GM12878 (cell line): ENCODE results near the gene POLD2. TPM values are rescaled to one million over a fixed set of nuclear protein-coding genes. Genes with fewer than 3 reads are reported as not detected.

Source experiments
- ATAC-seq: fragments of 200-7000 bp; cut with Tn5 transposase; 3 replicates; pipeline ENCODE4 v1.9.1; 2020; ENCODE audit warnings: mild to moderate bottlenecking, moderate library complexity
- BruUV-seq: library from RNA; stranded (reverse); fragments of 400-500 nt; replicated peaks from 2 replicates; lab custom pipeline; 2021; lab: Mats Ljungman, UMichigan
- CTCF ChIA-PET: fragments of 300-600 bp; sonication (Branson Sonifier 250); formaldehyde crosslinking; extraction: SDS; loops from one replicate; lab custom pipeline; 2021; ENCODE audit warnings: inconsistent platforms; lab: Yijun Ruan, JAX
- POLR2A ChIA-PET: fragments of 350-600 bp; formaldehyde crosslinking; extraction: SDS; loops from one replicate; lab custom pipeline; 2021; ENCODE audit warnings: inconsistent platforms; lab: Charles Lee
- RAD21 ChIA-PET: fragments of 300-600 bp; sonication (Branson Sonifier 250); formaldehyde crosslinking; loops from one replicate; lab custom pipeline; 2023; ENCODE audit warnings: antibody characterized with exemption; ENCODE audit not compliant: unreplicated experiment; lab: Charles Lee
- SMC1A ChIA-PET: fragments of 300-600 bp; sonication (Branson Sonifier 250); formaldehyde crosslinking; loops from one replicate; lab custom pipeline; 2023; ENCODE audit not compliant: unreplicated experiment, uncharacterized antibody; lab: Charles Lee
- DNase-seq: peaks from one replicate; pipeline ENCODE4 v3.0.0-alpha.2; 2011; ENCODE audit warnings: low read depth, low spot score
- FAIRE-seq: peaks from 3 replicates; lab custom pipeline; 2011; peaks lifted over from hg19 to GRCh38; lab: Jason Lieb, UNC
- H2AFZ ChIP-seq: 2 replicates; pipeline ENCODE4 v1.6.0; 2011; ENCODE audit warnings: low read depth, low read length, control low read depth; ENCODE audit not compliant: control insufficient read depth
- H3K27ac ChIP-seq: 2 replicates; pipeline ENCODE4 v1.5.1; 2011; ENCODE audit warnings: control low read depth; ENCODE audit not compliant: control insufficient read depth, insufficient read depth
- H3K27me3 ChIP-seq, 2 experiments: replicated peaks in 1 of 2; 2 replicates each; pipeline versions ENCODE4 v1.6.0 to v1.6.1; 2011; ENCODE audit warnings: low read length in 1 of 2; ENCODE audit not compliant: control insufficient read depth in 2 of 2, insufficient read depth in 2 of 2
- H3K36me3 ChIP-seq, 2 experiments: 2 replicates each; pipeline ENCODE4 v1.5.1; 2011; ENCODE audit warnings: low read length in 1 of 2; ENCODE audit not compliant: control insufficient read depth in 2 of 2, insufficient read depth in 2 of 2
- H3K4me1 ChIP-seq: 2 replicates; pipeline ENCODE4 v1.6.1; 2011; ENCODE audit warnings: mild to moderate bottlenecking, low read length, moderate library complexity, mixed read lengths; ENCODE audit not compliant: control insufficient read depth, insufficient read depth
- H3K4me2 ChIP-seq: 2 replicates; pipeline ENCODE4 v1.6.0; 2011; ENCODE audit warnings: control low read depth; ENCODE audit not compliant: control insufficient read depth, insufficient read depth
- H3K4me3 ChIP-seq: fragments of 200-600 bp; sonication (generic); 2 replicates; pipeline ENCODE4 v1.5.1; 2016
- H3K79me2 ChIP-seq: 2 replicates; pipeline ENCODE4 v1.6.0; 2011; ENCODE audit warnings: low read length; ENCODE audit not compliant: control insufficient read depth, insufficient read depth
- H3K9ac ChIP-seq: 2 replicates; pipeline ENCODE4 v1.8.0; 2011; ENCODE audit warnings: low read length, control low read depth, mixed read lengths; ENCODE audit not compliant: control insufficient read depth, insufficient read depth
- H3K9me3 ChIP-seq: replicated peaks from 3 replicates; pipeline ENCODE4 v1.5.1; 2011; ENCODE audit warnings: mild to moderate bottlenecking, low read length; ENCODE audit not compliant: control insufficient read depth, insufficient read depth
- H4K20me1 ChIP-seq: 2 replicates; pipeline ENCODE4 v1.6.0; 2011; ENCODE audit not compliant: control insufficient read depth, insufficient read depth
- CBFB ChIP-seq: IDR thresholded peaks from 2 replicates; pipeline ENCODE4 v1.6.1; 2016; ENCODE audit warnings: antibody characterized with exemption, low read depth
- CTCF ChIP-seq, 3 experiments: IDR thresholded peaks in 2 of 3; conservative IDR thresholded peaks in 1 of 3; 2 replicates each; pipeline ENCODE4 v1.5.1; 2011; ENCODE audit warnings: low read depth in 3 of 3, low read length in 3 of 3, mild to moderate bottlenecking in 3 of 3, control low read depth in 2 of 3, moderate library complexity in 2 of 3, inconsistent platforms in 1 of 3, mixed read lengths in 1 of 3; ENCODE audit not compliant: control insufficient read depth in 2 of 3, insufficient read depth in 1 of 3; ENCODE audit errors: extremely low read depth in 1 of 3
- EP300 ChIP-seq, 2 experiments: fragments of 150-350 bp in 1 of 2; IDR thresholded peaks; 2 replicates each; pipeline ENCODE4 v1.6.1; 2011 to 2012; ENCODE audit warnings: low read depth in 2 of 2, low read length in 2 of 2, borderline replicate concordance in 1 of 2, improper control_type of control experiment in 1 of 2, inconsistent platforms in 1 of 2; ENCODE audit not compliant: control insufficient read depth in 1 of 2
- FOS ChIP-seq: IDR thresholded peaks from 3 replicates; pipeline ENCODE4 v1.6.1; 2011; ENCODE audit warnings: borderline replicate concordance; ENCODE audit not compliant: insufficient read length; ENCODE audit errors: extremely low read depth
- JUNB ChIP-seq: IDR thresholded peaks from 2 replicates; pipeline ENCODE4 v1.6.1; 2016; ENCODE audit warnings: antibody characterized with exemption, mild to moderate bottlenecking
- MEF2A ChIP-seq: IDR thresholded peaks from 2 replicates; pipeline ENCODE4 v1.6.1; 2011; ENCODE audit warnings: low read depth, mild to moderate bottlenecking, low read length, moderate library complexity; ENCODE audit not compliant: insufficient read depth
- MLLT1 ChIP-seq: fragments of 450-650 bp; IDR thresholded peaks from 2 replicates; pipeline ENCODE4 v1.6.1; 2016; ENCODE audit warnings: mild to moderate bottlenecking
- NBN ChIP-seq: fragments of 450-650 bp; IDR thresholded peaks from 2 replicates; pipeline ENCODE4 v1.6.1; 2016
- POLR2AphosphoS2 ChIP-seq: IDR thresholded peaks from 2 replicates; pipeline ENCODE4 v1.6.1; 2011; ENCODE audit warnings: low read depth, mild to moderate bottlenecking, low read length, improper control_type of control experiment, moderate library complexity
- POLR2AphosphoS5 ChIP-seq: IDR thresholded peaks from 2 replicates; pipeline ENCODE4 v1.6.1; 2011; ENCODE audit warnings: mild to moderate bottlenecking, low read length, inconsistent platforms
- RAD51 ChIP-seq: fragments of 450-650 bp; IDR thresholded peaks from 2 replicates; pipeline ENCODE4 v1.6.1; 2016; ENCODE audit warnings: moderate library complexity, mild to moderate bottlenecking, inconsistent platforms
- SMC3 ChIP-seq: IDR thresholded peaks from 2 replicates; pipeline ENCODE4 v1.6.1; 2011; ENCODE audit warnings: low read length, improper control_type of control experiment, borderline replicate concordance
- SPI1 ChIP-seq: IDR thresholded peaks from 2 replicates; pipeline ENCODE4 v1.6.1; 2011; ENCODE audit warnings: low read depth, mild to moderate bottlenecking, low read length, moderate library complexity, borderline replicate concordance; ENCODE audit not compliant: insufficient read depth
- SREBF2 ChIP-seq: IDR thresholded peaks from 2 replicates; pipeline ENCODE4 v1.6.1; 2012; ENCODE audit warnings: mild to moderate bottlenecking, low read length
- ZBED1 ChIP-seq: IDR thresholded peaks from 2 replicates; pipeline ENCODE4 v1.6.1; 2016; ENCODE audit warnings: borderline replicate concordance
- ZBTB33 ChIP-seq: fragments of 450-650 bp; IDR thresholded peaks from 2 replicates; pipeline ENCODE4 v1.6.1; 2017; ENCODE audit warnings: mild to moderate bottlenecking
- WGBS: methylation state at CpG from one replicate; pipeline ENCODE4 v1.1.6; 2016; ENCODE audit warnings: low lambda C conversion rate; ENCODE audit not compliant: insufficient replicate concordance, insufficient coverage; ENCODE audit errors: missing lambda C conversion rate; 5-methylcytosine and 5-hydroxymethylcytosine counted together
- in situ Hi-C: fragments of 300-500 bp; cut with MboI; formaldehyde crosslinking; loops from 9 replicates; pipeline ENCODE4 v1.14.3; 2018; ENCODE audit warnings: mixed read lengths
- intact Hi-C: fragments of 100-400 bp; cut with micrococcal nuclease; formaldehyde crosslinking; loops from one replicate; pipeline ENCODE4 v1.14.2; 2022; ENCODE audit not compliant: unreplicated experiment
- polyA plus RNA-seq, 11 experiments: library from polyadenylated mRNA; depleted of rRNA in 4 of 11; unstranded in 6 of 11; stranded (reverse) in 5 of 11; fragments of >200 nt; fragmentation: Nextera tagmentation in 4 of 11; fragmentation: Illumina TruSeq in 1 of 11; extraction: Ambion mirVana in 4 of 11; extraction: Trizol in 1 of 11; gene quantifications; 1 replicate in 1 of 11; 2 replicates in 10 of 11; pipeline versions ENCODE4 v1.2.1 to v1.2.3, GENCODE V29; 2011 to 2016; ENCODE audit warnings: inconsistent platforms in 2 of 11, missing spikeins in 2 of 11, low read depth in 1 of 11
- total RNA-seq, 4 experiments: library from RNA; depleted of rRNA in 3 of 4; stranded (reverse); fragments of >200 nt in 3 of 4; fragmentation: Illumina TruSeq in 1 of 4; extraction: Trizol in 1 of 4; gene quantifications; 2 replicates each; pipeline versions ENCODE4 v1.2.1 to v1.2.3, GENCODE V29; 2013 to 2021

POLD2 gene
- total and polyA plus RNA-seq, 10 of the 15 experiments (the other 5 are each of a cell fraction or from before 2014, with no cell fraction given) = 19.1 to 287 (median 169) TPM

GRCh38 chr7:44100458-44101302, 22.7 kb downstream of the POLD2 start:
- H3K36me3 ChIP-seq = no peaks in the 10 kb centered on the region
- peaks cover 14% of the 10 kb centered on the region for H3K4me1 ChIP-seq
- intact Hi-C loops = no loop called here
- H4K20me1 ChIP-seq = no peaks in the 10 kb centered on the region
- TF ChIP-seq EP300 (IDR thresholded peaks at IDR 0.05; ENCODE audit: borderline replicate concordance in 1 of 2, control insufficient read depth in 1 of 2, low read depth in 2 of 2, low read length in 2 of 2) (no peak), CBFB (no peak), POLR2AphosphoS5 (no peak), JUNB (no peak), FOS (no peak), SMC3 (no peak), RAD51 (no peak), POLR2AphosphoS2 (no peak), SREBF2 (no peak), MEF2A (no peak), ZBED1 (no peak), CTCF (IDR thresholded peaks at IDR 0.05 in 2 of 3, conservative IDR thresholded peaks at IDR 0.05 in 1 of 3; ENCODE audit: control insufficient read depth in 2 of 3, extremely low read depth in 1 of 3, insufficient read depth in 1 of 3, low read depth in 3 of 3, low read length in 3 of 3) (no peak), ZBTB33 (no peak), SPI1 (no peak), MLLT1 (no peak), NBN (no peak)
- ATAC-seq = no peak
- no TSS peak for BruUV-seq
- ChIA-PET RAD21 (no interaction called here), POLR2A (no interaction called here), SMC1A (no interaction called here), CTCF (no interaction called here)
- H3K27me3 ChIP-seq = peaks cover 9 to 12% of the 10 kb centered on the region in 2 experiments
- no peak overlapping the region for H3K4me2 ChIP-seq
- no peak overlapping the region for H3K4me3 ChIP-seq
- H3K27ac ChIP-seq = no peak overlapping the region
- WGBS = 35% methylated on average over 10 of the region's 10 CpGs
- no peak overlapping the region for H3K9ac ChIP-seq
- in situ Hi-C loops = no loop called here
- FAIRE-seq = no peak
- no peaks in the 10 kb centered on the region for H3K9me3 ChIP-seq
- no peak for DNase-seq
- H2AFZ ChIP-seq = peak overlapping the region; percentile 41
- no peaks in the 10 kb centered on the region for H3K79me2 ChIP-seq
